OCI-LY7 (cell line): ENCODE measurements around the gene GOLGA3. TPM values are rescaled to one million over a fixed set of nuclear protein-coding genes. Genes with fewer than 3 reads are reported as not detected.
"Not testable (repeated sequence)": the region's sequence is repeated elsewhere in the genome, so short reads cannot be mapped to it uniquely, and the experiment has no call there.

Source experiments
- BruUV-seq: library from RNA; stranded (reverse); fragments of 400-500 nt; replicated peaks from 2 replicates; lab custom pipeline; 2021; lab: Mats Ljungman, UMichigan
- CTCF ChIA-PET: fragments of 300-600 bp; sonication (Branson Sonifier 250); formaldehyde crosslinking; loops from one replicate; lab custom pipeline; 2022; ENCODE audit warnings: antibody characterized with exemption; ENCODE audit not compliant: unreplicated experiment; lab: Charles Lee
- POLR2A ChIA-PET: fragments of 300-600 bp; sonication (Branson Sonifier 250); formaldehyde crosslinking; loops from one replicate; lab custom pipeline; 2022; ENCODE audit warnings: antibody characterized with exemption; lab: Charles Lee
- DNase-seq: peaks from one replicate; pipeline ENCODE4 v3.0.0-alpha.2; 2015; ENCODE audit warnings: low spot score
- H2AFZ ChIP-seq: fragments of 200-600 bp; sonication (generic), shearing (Covaris generic); 2 replicates; pipeline ENCODE4 v1.6.1; 2014; ENCODE audit warnings: mild to moderate bottlenecking, antibody characterized with exemption, low read length, moderate library complexity
- H3K27ac ChIP-seq: fragments of 200-600 bp; sonication (generic); 2 replicates; pipeline ENCODE4 v1.5.1; 2014; ENCODE audit warnings: mixed run types, low read depth, mild to moderate bottlenecking, moderate library complexity, low read length, inconsistent platforms; ENCODE audit not compliant: poor library complexity, severe bottlenecking
- H3K36me3 ChIP-seq: fragments of 200-600 bp; sonication (generic); 2 replicates; pipeline ENCODE4 v1.6.1; 2014; ENCODE audit warnings: mild to moderate bottlenecking, antibody characterized with exemption, low read length, moderate library complexity, mixed read lengths; ENCODE audit not compliant: insufficient read depth
- H3K4me1 ChIP-seq: fragments of 200-600 bp; sonication (generic); 2 replicates; pipeline ENCODE4 v1.5.1; 2014; ENCODE audit warnings: mild to moderate bottlenecking, low read length; ENCODE audit not compliant: insufficient read depth, poor library complexity, severe bottlenecking
- H3K4me2 ChIP-seq: fragments of 200-600 bp; sonication (generic); 2 replicates; pipeline ENCODE4 v1.6.1; 2014; ENCODE audit warnings: mild to moderate bottlenecking, low read length
- H3K4me3 ChIP-seq: fragments of 200-600 bp; sonication (generic); 2 replicates; pipeline ENCODE4 v1.5.1; 2014; ENCODE audit warnings: mild to moderate bottlenecking, low read depth, low read length; ENCODE audit not compliant: poor library complexity, severe bottlenecking
- H3K79me2 ChIP-seq: fragments of 200-600 bp; sonication (generic); 2 replicates; pipeline ENCODE4 v1.6.1; 2016; ENCODE audit warnings: low read depth, mild to moderate bottlenecking, low read length, moderate library complexity, mixed read lengths; ENCODE audit not compliant: insufficient read depth
- H3K9me2 ChIP-seq: fragments of 200-600 bp; sonication (generic); 2 replicates; pipeline ENCODE4 v1.6.1; 2016; ENCODE audit warnings: mild to moderate bottlenecking, low read length, mixed read lengths; ENCODE audit not compliant: insufficient read depth
- H3K9me3 ChIP-seq: fragments of 200-600 bp; sonication (generic); 2 replicates; pipeline ENCODE4 v1.6.1; 2014; ENCODE audit warnings: mild to moderate bottlenecking, mixed run types, low read length, mixed read lengths
- H4K20me1 ChIP-seq: fragments of 200-600 bp; sonication (generic); 2 replicates; pipeline ENCODE4 v1.6.1; 2014; ENCODE audit warnings: mild to moderate bottlenecking, antibody characterized with exemption, low read length, moderate library complexity, mixed read lengths; ENCODE audit not compliant: insufficient read depth
- EZH2phosphoT487 ChIP-seq: fragments of 200-600 bp; sonication (generic); IDR thresholded peaks from 2 replicates; pipeline ENCODE4 v1.6.1; 2018; ENCODE audit warnings: low read depth, borderline replicate concordance, mild to moderate bottlenecking, mixed run types, antibody characterized with exemption, low read length, moderate library complexity, mixed read lengths
- intact Hi-C: fragments of 100-400 bp; cut with micrococcal nuclease; formaldehyde crosslinking; loops from one replicate; pipeline ENCODE4 v1.10.0; 2022; ENCODE audit not compliant: unreplicated experiment
- total RNA-seq, 2 experiments: library from RNA; depleted of rRNA in 1 of 2; stranded (reverse); fragments of >200 nt in 1 of 2; shearing (Covaris generic) in 1 of 2; gene quantifications; 2 replicates each; pipeline ENCODE4 v1.2.3, GENCODE V29; 2014 to 2022
- TF ChIP-seq, protein P1 (sequence below): fragments of 200-600 bp; sonication (generic); conservative IDR thresholded peaks from 2 replicates; pipeline ENCODE4 v1.5.1; 2014; ENCODE audit warnings: mild to moderate bottlenecking, antibody characterized with exemption, low read length, moderate library complexity, mixed read lengths

Gene GOLGA3
- total RNA-seq, 2 experiments from 2014 or later = 51.2 to 77.9 TPM

GRCh38 chr12:132837693-132838409 lies 9.2 kb upstream of the GOLGA3 start:
- no peak overlapping the region for H2AFZ ChIP-seq
- no peak overlapping the region for H3K4me2 ChIP-seq
- no TSS peak for BruUV-seq
- CTCF ChIA-PET = no interaction called here
- no peaks in the 10 kb centered on the region for H3K9me3 ChIP-seq
- H3K9me2 ChIP-seq = no peaks in the 10 kb centered on the region
- H3K27ac ChIP-seq = peak overlapping the region; percentile 48
- H3K36me3 ChIP-seq = peaks cover 33% of the 10 kb centered on the region
- H3K4me1 ChIP-seq = peaks cover 10% of the 10 kb centered on the region
- POLR2A ChIA-PET = interaction anchor here (0.9 to 1.3 kb wide), 2 partner anchors 9 kb away, joined by 3 read pairs; no protein-coding TSS in a partner anchor
- TF ChIP-seq EZH2phosphoT487 = no peak
- TF ChIP-seq, protein P1, sequence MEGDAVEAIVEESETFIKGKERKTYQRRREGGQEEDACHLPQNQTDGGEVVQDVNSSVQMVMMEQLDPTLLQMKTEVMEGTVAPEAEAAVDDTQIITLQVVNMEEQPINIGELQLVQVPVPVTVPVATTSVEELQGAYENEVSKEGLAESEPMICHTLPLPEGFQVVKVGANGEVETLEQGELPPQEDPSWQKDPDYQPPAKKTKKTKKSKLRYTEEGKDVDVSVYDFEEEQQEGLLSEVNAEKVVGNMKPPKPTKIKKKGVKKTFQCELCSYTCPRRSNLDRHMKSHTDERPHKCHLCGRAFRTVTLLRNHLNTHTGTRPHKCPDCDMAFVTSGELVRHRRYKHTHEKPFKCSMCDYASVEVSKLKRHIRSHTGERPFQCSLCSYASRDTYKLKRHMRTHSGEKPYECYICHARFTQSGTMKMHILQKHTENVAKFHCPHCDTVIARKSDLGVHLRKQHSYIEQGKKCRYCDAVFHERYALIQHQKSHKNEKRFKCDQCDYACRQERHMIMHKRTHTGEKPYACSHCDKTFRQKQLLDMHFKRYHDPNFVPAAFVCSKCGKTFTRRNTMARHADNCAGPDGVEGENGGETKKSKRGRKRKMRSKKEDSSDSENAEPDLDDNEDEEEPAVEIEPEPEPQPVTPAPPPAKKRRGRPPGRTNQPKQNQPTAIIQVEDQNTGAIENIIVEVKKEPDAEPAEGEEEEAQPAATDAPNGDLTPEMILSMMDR = no peak
- H3K4me3 ChIP-seq = no peak overlapping the region
- H4K20me1 ChIP-seq = no peaks in the 10 kb centered on the region
- no peak for DNase-seq
- H3K79me2 ChIP-seq = no peaks in the 10 kb centered on the region
- intact Hi-C loops = no loop called here

DNA sequence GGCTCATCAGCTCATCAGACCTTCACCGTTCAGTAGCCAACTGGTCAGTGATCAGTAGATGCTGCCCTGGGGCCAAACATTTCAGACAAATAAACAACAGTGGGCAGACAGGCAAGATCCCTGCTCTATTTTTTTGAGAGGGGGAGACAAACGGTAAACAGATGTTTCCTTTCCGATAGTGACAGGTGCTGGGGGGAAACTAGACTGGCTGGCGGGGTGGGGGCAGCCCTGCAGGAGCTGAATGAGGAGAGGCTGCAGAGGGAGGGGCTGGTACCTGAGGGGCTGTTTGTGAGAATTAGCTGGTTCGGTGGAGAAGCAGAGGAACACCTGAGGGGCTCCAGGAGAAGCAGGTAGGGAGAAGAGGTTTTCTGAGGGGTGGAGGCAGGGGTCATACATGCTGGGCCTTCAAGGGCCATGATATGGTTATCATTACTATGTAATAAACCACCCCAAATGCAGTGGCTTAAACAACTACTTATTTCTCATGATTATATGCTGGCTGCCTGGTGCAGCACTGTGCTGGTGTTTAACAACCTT lies 8.2 kb upstream of the GOLGA3 start:
- Histone ChIP-seq H2AFZ (no peak overlapping the region), H3K27ac (peak overlapping the region; percentile 48), H4K20me1 (no peaks in the 10 kb centered on the region), H3K9me2 (no peaks in the 10 kb centered on the region), H3K79me2 (no peaks in the 10 kb centered on the region), H3K4me1 (peaks cover 10% of the 10 kb centered on the region), H3K4me2 (no peak overlapping the region), H3K36me3 (peaks cover 26% of the 10 kb centered on the region), H3K4me3 (no peak overlapping the region), H3K9me3 (no peaks in the 10 kb centered on the region)
- no peak for TF ChIP-seq EZH2phosphoT487
- TF ChIP-seq, protein P1 = no peak
- CTCF ChIA-PET = no interaction called here
- no TSS peak for BruUV-seq
- DNase-seq = peak; percentile 18
- POLR2A ChIA-PET = no interaction called here
- intact Hi-C loops = no loop called here

- H4K20me1 ChIP-seq, CTCF ChIA-PET, DNase-seq, intact Hi-C loops, H3K4me3 ChIP-seq, BruUV-seq, H2AFZ ChIP-seq, H3K9me2 ChIP-seq, H3K79me2 ChIP-seq, H3K9me3 ChIP-seq, POLR2A ChIA-PET, H3K4me2 ChIP-seq: not testable (repeated sequence)
- Histone ChIP-seq H3K27ac (peak overlapping the region; percentile 48), H3K36me3 (peaks cover 22% of the 10 kb centered on the region), H3K4me1 (peaks cover 10% of the 10 kb centered on the region)
Observed at GRCh38 chr12:132836230-132836629, 7.6 kb upstream of the GOLGA3 start.
